ENCODE results near the gene METTL2B. TPM values are rescaled to one million over a fixed set of nuclear protein-coding genes. Genes with fewer than 3 reads are reported as not detected.
"Not testable (repeated sequence)": the region's sequence is repeated elsewhere in the genome, so short reads cannot be mapped to it uniquely, and the experiment has no call there.

Gene METTL2B
- total RNA-seq, 1 donor from 2014 or later = 26.9 TPM

- no peaks in the 10 kb centered on the region for H3K9me3 Mint-ChIP-seq (ENCODE audit: unreplicated experiment)
- DNase-seq (ENCODE audit: low spot score) = no peak
- H3K4me1 Mint-ChIP-seq (ENCODE audit: unreplicated experiment) = peaks cover 6% of the 10 kb centered on the region
Measured at GRCh38 chr7:128550920-128551319, 74.4 kb downstream of the METTL2B start.

DNA sequence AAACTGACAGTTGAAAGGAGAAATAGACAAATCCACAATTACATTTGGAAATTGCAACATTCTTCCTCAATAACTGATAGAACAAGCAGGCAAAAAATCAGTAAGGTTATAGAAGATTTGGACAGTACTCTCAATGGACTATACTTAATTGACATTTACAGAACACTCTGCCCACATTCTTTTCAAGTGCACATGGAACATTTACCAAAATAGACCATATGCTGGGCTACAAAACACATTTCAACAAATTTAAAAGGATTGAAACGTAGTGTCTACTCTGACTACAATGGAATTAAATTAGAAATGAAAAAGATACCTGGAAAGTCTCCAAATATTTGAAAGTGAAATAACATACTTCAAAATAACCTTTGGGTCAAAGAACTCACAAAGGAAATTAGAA is 77.8 kb downstream of the METTL2B start:
- H3K4me1 Mint-ChIP-seq (ENCODE audit: unreplicated experiment); H3K36me3 Mint-ChIP-seq (ENCODE audit: low read depth, unreplicated experiment); DNase-seq (ENCODE audit: low spot score); H3K4me3 Mint-ChIP-seq (ENCODE audit: unreplicated experiment); H3K9me3 Mint-ChIP-seq (ENCODE audit: unreplicated experiment); H3K27me3 Mint-ChIP-seq (ENCODE audit: unreplicated experiment); H3K27ac Mint-ChIP-seq (ENCODE audit: unreplicated experiment): not testable (repeated sequence)

More at GRCh38 chr7:128550920-128551319, 74.4 kb downstream of the METTL2B start:
- Mint-ChIP-seq H3K36me3 (ENCODE audit: low read depth, unreplicated experiment) (no peaks in the 10 kb centered on the region), H3K27me3 (ENCODE audit: unreplicated experiment) (no peaks in the 10 kb centered on the region), H3K27ac (ENCODE audit: unreplicated experiment) (no peak overlapping the region), H3K4me3 (ENCODE audit: unreplicated experiment) (no peak overlapping the region)
- TF ChIP-seq, protein P1, sequence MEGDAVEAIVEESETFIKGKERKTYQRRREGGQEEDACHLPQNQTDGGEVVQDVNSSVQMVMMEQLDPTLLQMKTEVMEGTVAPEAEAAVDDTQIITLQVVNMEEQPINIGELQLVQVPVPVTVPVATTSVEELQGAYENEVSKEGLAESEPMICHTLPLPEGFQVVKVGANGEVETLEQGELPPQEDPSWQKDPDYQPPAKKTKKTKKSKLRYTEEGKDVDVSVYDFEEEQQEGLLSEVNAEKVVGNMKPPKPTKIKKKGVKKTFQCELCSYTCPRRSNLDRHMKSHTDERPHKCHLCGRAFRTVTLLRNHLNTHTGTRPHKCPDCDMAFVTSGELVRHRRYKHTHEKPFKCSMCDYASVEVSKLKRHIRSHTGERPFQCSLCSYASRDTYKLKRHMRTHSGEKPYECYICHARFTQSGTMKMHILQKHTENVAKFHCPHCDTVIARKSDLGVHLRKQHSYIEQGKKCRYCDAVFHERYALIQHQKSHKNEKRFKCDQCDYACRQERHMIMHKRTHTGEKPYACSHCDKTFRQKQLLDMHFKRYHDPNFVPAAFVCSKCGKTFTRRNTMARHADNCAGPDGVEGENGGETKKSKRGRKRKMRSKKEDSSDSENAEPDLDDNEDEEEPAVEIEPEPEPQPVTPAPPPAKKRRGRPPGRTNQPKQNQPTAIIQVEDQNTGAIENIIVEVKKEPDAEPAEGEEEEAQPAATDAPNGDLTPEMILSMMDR (IDR thresholded peaks at IDR 0.05; ENCODE audit: unreplicated experiment) = no peak

Other genes starting within 250 kb of the METTL2B start
- gene LEP, start 235.5 kb upstream of the METTL2B start, total RNA-seq (ENCODE audit: unreplicated experiment) = not detected
- 42.8 TPM for gene RBM28, start 132.8 kb upstream of the METTL2B start, total RNA-seq (ENCODE audit: unreplicated experiment)
- 10.8 TPM for gene PRRT4, start 115.1 kb upstream of the METTL2B start, total RNA-seq (ENCODE audit: unreplicated experiment)
- 7.5 TPM for gene IMPDH1, start 66.8 kb upstream of the METTL2B start, total RNA-seq (ENCODE audit: unreplicated experiment)
- 13.1 TPM for gene HILPDA, start 20.9 kb upstream of the METTL2B start, total RNA-seq (ENCODE audit: unreplicated experiment)
- 4.3 TPM for gene GARIN1A, start 195.5 kb downstream of the METTL2B start, total RNA-seq (ENCODE audit: unreplicated experiment)